GM18499 (cell line): ENCODE measurements around the gene ZNF143.
"Not testable (repeated sequence)": the region's sequence is repeated elsewhere in the genome, so short reads cannot be mapped to it uniquely, and the experiment has no call there.

Source experiments
- ATAC-seq: cut with Tn5 transposase; IDR thresholded peaks from one replicate; pipeline ENCODE4 v1.9.1; 2021; ENCODE audit warnings: moderate number of reproducible peaks; ENCODE audit not compliant: insufficient read depth, unreplicated experiment

The ZNF143 gene

GRCh38 chr11:9460322-9461062, at the start of gene ZNF143:
Gene ZNF143 (plus strand): TSS chr11:9461012. CDS start chr11:9471309, 10,297 bp downstream.
- ATAC-seq: peak; percentile 79

- no peak for ATAC-seq
Observed at GRCh38 chr11:9428706-9429105, 32.1 kb upstream of the ZNF143 start.

- no peak for ATAC-seq
Observed at GRCh38 chr11:9438611-9439010, 22.2 kb upstream of the ZNF143 start.

GRCh38 chr11:9446230-9446629, 14.6 kb upstream of the ZNF143 start:
- no peak for ATAC-seq

GRCh38 chr11:9448576-9449352, 12.0 kb upstream of the ZNF143 start:
- ATAC-seq: no peak

GRCh38 chr11:9452023-9452422, 8.8 kb upstream of the ZNF143 start:
- ATAC-seq: not testable (repeated sequence)

GRCh38 chr11:9455722-9456121, 5.1 kb upstream of the ZNF143 start:
- ATAC-seq: no peak

GRCh38 chr11:9459667-9460321, 1.0 kb upstream of the ZNF143 start:
- ATAC-seq: no peak

- peak; percentile 20 for ATAC-seq
Observed at GRCh38 chr11:9461063-9461759, 399 bp downstream of the ZNF143 start.

GRCh38 chr11:9461760-9462134, 935 bp downstream of the ZNF143 start:
- no peak for ATAC-seq

GRCh38 chr11:9462172-9462799, 1.5 kb downstream of the ZNF143 start:
- ATAC-seq: no peak

GRCh38 chr11:9462806-9463537, 2.2 kb downstream of the ZNF143 start:
- ATAC-seq: no peak

- no peak for ATAC-seq
Observed at GRCh38 chr11:9470765-9471164, 10.0 kb downstream of the ZNF143 start.

GRCh38 chr11:9473408-9473807, 12.6 kb downstream of the ZNF143 start:
- ATAC-seq: no peak

GRCh38 chr11:9479899-9480298, 19.1 kb downstream of the ZNF143 start:
- no peak for ATAC-seq

GRCh38 chr11:9489080-9489765, 28.4 kb downstream of the ZNF143 start:
- no peak for ATAC-seq

GRCh38 chr11:9490376-9490775, 29.6 kb downstream of the ZNF143 start:
- no peak for ATAC-seq

GRCh38 chr11:9493492-9493891, 32.7 kb downstream of the ZNF143 start:
- ATAC-seq: no peak

- ATAC-seq: no peak
Observed at GRCh38 chr11:9494316-9494715, 33.5 kb downstream of the ZNF143 start.
